Activated T-helper 9 cell treated with anti-CD3 and anti-CD28 coated beads, Interleukin-2, amount 50 U/mL, for 16 hours (primary cell): ENCODE measurements around the gene GRK4.
"Not testable (repeated sequence)": the region's sequence is repeated elsewhere in the genome, so short reads cannot be mapped to it uniquely, and the experiment has no call there.

Experiments used
- DNase-seq: peaks from one replicate; pipeline ENCODE4 v3.0.0-alpha.2; 2020; ENCODE audit warnings: low read depth

GRK4 gene

GRCh38 chr4:2963175-2963965, at the start of gene GRK4, which contains the start of gene NOP14:
Gene GRK4 (plus strand): TSS chr4:2963571. CDS start chr4:2964071, 500 bp downstream.
Gene NOP14 (minus strand): TSS chr4:2963406. CDS start chr4:2963319, 87 bp downstream.
- peak; percentile 96 for DNase-seq

- no peak for DNase-seq
Observed at GRCh38 chr4:2914256-2915126, 48.9 kb upstream of the GRK4 start.

GRCh38 chr4:2915789-2916188, 47.6 kb upstream of the GRK4 start:
- DNase-seq = no peak

GRCh38 chr4:2916696-2917095, 46.7 kb upstream of the GRK4 start:
- DNase-seq = not testable (repeated sequence)

- DNase-seq = not testable (repeated sequence)
Observed at GRCh38 chr4:2918300-2918699, 45.1 kb upstream of the GRK4 start.

GRCh38 chr4:2918714-2919113, 44.7 kb upstream of the GRK4 start:
- not testable (repeated sequence) for DNase-seq

- DNase-seq = not testable (repeated sequence)
Observed at GRCh38 chr4:2922453-2923101, 40.8 kb upstream of the GRK4 start.

GRCh38 chr4:2923141-2923551, 40.2 kb upstream of the GRK4 start:
- no peak for DNase-seq

GRCh38 chr4:2923668-2924173, 39.6 kb upstream of the GRK4 start:
- DNase-seq = no peak

GRCh38 chr4:2924286-2924685, 39.1 kb upstream of the GRK4 start:
- DNase-seq = no peak

- DNase-seq = no peak
Observed at GRCh38 chr4:2924765-2925301, 38.5 kb upstream of the GRK4 start.

- DNase-seq = no peak
Observed at GRCh38 chr4:2925496-2925895, 37.9 kb upstream of the GRK4 start.

GRCh38 chr4:2925931-2926860, 37.2 kb upstream of the GRK4 start:
- no peak for DNase-seq

GRCh38 chr4:2927016-2927695, 36.2 kb upstream of the GRK4 start:
- no peak for DNase-seq

- DNase-seq = no peak
Observed at GRCh38 chr4:2927696-2928075, 35.7 kb upstream of the GRK4 start.

GRCh38 chr4:2928242-2929176, 34.9 kb upstream of the GRK4 start:
- DNase-seq = no peak

- DNase-seq = no peak
Observed at GRCh38 chr4:2929469-2929868, 33.9 kb upstream of the GRK4 start.

GRCh38 chr4:2930135-2930757, 33.1 kb upstream of the GRK4 start:
- no peak for DNase-seq
